ENCODE data around the gene SLC16A12.

DNA sequence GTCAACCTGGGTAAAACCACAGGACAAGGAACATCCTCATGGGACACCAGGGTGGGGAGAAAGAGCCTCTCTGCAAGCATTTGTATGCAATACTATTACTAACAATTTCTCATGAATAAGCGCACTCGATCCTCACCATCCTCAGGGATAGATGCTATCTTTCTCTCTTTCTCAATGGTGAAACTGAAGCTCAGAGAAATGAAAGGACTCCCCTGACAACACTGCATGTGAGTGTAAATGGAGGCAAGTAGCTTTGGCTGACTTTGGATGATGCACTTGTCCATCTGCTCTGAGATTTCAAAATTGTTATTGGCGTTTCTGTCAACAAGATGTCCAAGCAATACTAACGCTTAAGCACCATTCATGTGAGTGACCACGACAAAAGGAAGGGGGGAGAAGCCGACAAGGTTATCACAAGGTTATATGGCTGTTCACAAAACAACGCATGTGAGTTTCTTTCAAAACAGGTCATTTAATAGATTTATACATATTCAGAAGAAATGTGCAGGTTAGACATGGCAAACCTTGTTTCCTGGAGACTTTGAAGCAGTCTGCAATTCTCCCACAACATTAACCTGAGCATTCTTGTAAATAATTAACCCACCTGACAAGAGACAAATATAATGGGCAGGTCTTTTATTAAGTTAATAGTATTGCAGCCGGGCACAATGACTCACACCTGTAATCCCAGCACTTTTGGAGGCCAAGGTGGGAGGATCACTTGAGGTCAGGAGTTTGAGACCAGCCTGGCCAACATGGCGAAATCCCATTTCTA, 67.0 kb downstream of the SLC16A12 start:
- TF ChIP-seq, protein P1, sequence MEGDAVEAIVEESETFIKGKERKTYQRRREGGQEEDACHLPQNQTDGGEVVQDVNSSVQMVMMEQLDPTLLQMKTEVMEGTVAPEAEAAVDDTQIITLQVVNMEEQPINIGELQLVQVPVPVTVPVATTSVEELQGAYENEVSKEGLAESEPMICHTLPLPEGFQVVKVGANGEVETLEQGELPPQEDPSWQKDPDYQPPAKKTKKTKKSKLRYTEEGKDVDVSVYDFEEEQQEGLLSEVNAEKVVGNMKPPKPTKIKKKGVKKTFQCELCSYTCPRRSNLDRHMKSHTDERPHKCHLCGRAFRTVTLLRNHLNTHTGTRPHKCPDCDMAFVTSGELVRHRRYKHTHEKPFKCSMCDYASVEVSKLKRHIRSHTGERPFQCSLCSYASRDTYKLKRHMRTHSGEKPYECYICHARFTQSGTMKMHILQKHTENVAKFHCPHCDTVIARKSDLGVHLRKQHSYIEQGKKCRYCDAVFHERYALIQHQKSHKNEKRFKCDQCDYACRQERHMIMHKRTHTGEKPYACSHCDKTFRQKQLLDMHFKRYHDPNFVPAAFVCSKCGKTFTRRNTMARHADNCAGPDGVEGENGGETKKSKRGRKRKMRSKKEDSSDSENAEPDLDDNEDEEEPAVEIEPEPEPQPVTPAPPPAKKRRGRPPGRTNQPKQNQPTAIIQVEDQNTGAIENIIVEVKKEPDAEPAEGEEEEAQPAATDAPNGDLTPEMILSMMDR (conservative IDR thresholded peaks at IDR 0.05; ENCODE audit: low read length) = no peak
- TF ChIP-seq EZH2phosphoT487 (IDR thresholded peaks at IDR 0.05; ENCODE audit: borderline replicate concordance) = no peak

Data from Loucy (cell line).